HG02798 (cell line): ENCODE data around the gene FGFRL1.
"Not testable (repeated sequence)": the region's sequence is repeated elsewhere in the genome, so short reads cannot be mapped to it uniquely, and the experiment has no call there.

ENCODE experiments used
- ATAC-seq: cut with Tn5 transposase; IDR thresholded peaks from one replicate; pipeline ENCODE4 v1.9.1; 2021; ENCODE audit warnings: mild to moderate bottlenecking; ENCODE audit not compliant: unreplicated experiment, poor library complexity

Gene FGFRL1

DNA sequence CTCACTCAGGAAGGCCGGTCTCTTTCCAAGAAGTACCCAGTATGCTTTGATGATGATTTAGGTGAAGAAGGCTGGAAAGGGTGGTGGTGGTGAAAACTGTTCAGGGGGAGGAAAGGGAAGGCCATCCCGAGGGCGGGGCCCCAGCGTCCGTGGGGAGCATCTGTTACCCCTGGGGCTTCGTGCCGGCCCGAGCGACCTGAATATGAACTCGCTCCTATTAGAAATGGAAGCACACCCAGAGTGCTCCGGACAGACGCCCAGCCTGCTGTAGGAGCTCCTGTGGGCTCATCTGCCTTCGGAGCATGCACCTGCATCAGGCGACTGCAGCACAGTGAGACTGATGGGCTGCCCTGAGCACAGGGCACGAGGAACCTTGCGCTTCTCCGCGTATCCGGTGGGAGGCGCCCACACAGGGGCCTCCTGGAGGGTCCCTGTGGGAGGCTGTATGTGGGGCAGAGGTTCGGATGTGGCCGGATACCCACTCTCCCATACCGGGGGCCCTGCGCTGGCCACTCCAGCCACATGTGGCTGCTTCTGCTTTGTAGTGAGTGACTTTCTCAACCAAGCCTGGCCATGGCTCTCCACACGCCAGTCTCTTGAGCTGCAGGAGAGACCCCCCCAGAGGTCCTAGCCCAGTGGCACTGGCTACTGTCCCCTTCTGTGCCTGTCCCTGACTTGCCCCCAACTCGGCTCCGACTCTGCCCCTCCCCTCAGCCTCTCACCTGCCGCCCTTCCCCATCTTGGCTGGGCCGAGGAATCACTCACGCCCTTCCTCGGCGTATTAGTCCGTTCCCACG lies 36.7 kb downstream of the FGFRL1 start:
- no peak for ATAC-seq

DNA sequence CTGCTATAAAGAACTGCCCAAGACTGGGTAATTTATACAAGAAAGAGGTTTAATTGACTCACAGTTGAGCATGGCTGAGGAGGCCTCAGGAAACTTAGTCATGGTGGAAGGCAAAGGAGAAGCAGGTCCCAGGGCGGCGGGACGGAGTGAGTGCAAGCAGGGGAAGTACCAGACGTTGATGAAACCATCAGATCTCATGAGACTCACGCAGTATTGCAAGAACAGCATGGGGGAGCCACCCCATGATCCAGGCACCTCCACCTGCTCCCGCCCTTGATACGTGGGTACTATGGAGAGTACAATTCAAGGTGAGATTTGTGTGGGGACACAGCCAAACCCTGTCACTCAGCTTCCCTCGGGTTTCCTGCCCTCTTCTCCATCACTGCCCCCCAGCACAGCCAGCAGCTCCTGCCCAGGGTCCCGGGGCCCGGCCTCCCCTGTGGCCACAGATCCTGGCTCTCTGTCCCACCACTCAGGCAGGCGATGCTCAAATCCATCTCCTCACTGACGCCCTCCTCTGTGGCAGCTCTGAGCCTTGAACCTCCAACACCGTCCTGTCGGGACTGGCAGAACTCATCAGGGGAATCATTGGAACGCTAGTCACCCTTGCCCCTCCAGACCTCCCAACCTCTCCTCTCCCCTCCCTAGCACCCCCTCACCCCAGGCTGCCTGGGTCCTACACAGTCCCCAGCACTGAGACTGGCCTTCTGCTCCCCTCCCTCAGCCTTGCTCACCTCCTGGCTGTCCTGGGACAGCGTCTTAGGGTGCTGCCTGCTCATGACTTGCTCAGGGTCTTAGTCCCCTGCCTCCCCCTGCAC lies 37.6 kb downstream of the FGFRL1 start:
- ATAC-seq = no peak

GRCh38 chr4:1049591-1049905 lies 38.1 kb downstream of the FGFRL1 start:
- no peak for ATAC-seq

- no peak for ATAC-seq
Measured at GRCh38 chr4:1050486-1051213, 39.2 kb downstream of the FGFRL1 start.

GRCh38 chr4:1051472-1051871 lies 40.0 kb downstream of the FGFRL1 start:
- no peak for ATAC-seq

- no peak for ATAC-seq
Measured at GRCh38 chr4:1052231-1052671, 40.8 kb downstream of the FGFRL1 start.

GRCh38 chr4:1053080-1053661 lies 41.7 kb downstream of the FGFRL1 start:
- ATAC-seq = no peak

- not testable (repeated sequence) for ATAC-seq
Measured at GRCh38 chr4:1053891-1054290, 42.5 kb downstream of the FGFRL1 start.

DNA sequence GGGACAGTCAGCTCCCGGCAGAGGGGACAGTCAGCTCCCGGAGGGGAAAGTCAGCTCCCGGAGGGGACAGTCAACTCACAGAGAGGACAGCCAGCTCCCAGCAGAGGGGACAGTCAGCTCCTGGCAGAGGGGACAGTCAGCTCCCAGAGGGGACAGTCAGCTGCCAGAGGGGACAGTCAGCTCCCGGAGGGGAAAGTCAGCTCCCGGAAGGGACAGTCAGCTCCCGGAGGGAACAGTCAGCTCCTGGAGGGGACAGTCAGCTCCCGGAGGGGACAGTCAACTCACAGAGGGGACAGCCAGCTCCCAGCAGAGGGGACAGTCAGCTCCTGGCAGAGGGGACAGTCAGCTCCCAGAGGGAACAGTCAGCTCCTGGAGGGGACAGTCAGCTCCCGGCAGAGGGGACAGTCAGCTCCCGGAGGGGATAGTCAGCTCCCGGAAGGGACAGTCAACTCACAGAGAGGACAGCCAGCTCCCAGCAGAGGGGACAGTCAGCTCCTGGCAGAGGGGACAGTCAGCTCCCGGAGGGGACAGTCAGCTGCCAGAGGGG lies 43.3 kb downstream of the FGFRL1 start:
- ATAC-seq = not testable (repeated sequence)

GRCh38 chr4:1055243-1055701 lies 43.8 kb downstream of the FGFRL1 start:
- ATAC-seq = not testable (repeated sequence)

- no peak for ATAC-seq
Measured at GRCh38 chr4:1055721-1056590, 44.5 kb downstream of the FGFRL1 start.

- no peak for ATAC-seq
Measured at GRCh38 chr4:1056671-1057402, 45.4 kb downstream of the FGFRL1 start.

DNA sequence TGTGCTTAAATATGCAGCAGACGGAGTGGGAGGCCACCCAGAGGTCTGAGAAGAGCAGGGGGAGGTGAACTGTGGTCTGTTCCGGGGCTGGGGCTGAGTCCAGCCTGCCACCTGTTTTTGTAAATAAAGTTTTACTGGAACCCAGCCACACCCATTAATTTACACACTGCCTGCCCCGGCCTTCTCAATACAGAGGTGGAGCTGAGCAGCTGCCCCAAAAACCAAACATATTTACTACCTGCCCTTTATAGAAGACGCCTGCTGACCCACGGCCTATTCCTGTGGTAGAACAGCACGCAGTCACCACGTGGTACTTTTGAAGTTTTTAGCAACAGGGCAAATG lies 45.9 kb downstream of the FGFRL1 start:
- ATAC-seq = no peak

- ATAC-seq = no peak
Measured at GRCh38 chr4:1058198-1058996, 47.0 kb downstream of the FGFRL1 start.

GRCh38 chr4:1058997-1059665 lies 47.7 kb downstream of the FGFRL1 start:
- no peak for ATAC-seq

DNA sequence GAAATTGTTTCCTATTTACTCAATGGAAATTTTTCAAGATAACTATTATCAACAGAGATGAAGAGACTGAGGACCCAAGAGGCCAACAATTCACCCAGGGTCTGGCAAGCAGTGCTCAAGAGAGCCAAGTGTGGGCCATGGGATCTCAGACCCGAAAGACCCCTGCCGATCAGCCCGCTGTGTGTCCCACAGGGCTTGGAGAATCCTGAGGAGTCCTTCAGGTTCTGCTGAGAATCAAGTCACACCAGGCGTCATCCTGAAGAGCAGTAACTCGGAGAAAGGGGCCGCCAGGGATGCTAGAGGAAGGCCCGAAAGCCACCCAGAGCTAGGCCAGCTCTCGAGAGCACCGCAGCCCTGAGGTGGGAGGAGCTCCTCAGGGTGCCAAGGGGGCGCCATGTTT lies 48.7 kb downstream of the FGFRL1 start:
- no peak for ATAC-seq

- ATAC-seq = no peak
Measured at GRCh38 chr4:1060621-1061020, 49.2 kb downstream of the FGFRL1 start.
